ENCODE results near the gene AOX1. TPM values are rescaled to one million over a fixed set of nuclear protein-coding genes. Genes with fewer than 3 reads are reported as not detected.

The AOX1 gene
- total and polyA plus RNA-seq, 7 donors, result 1.6 to 65.5 (median 27.0) TPM

- TF ChIP-seq CTCF (IDR thresholded peaks at IDR 0.05), result no peak
- TF ChIP-seq POLR2AphosphoS5 (IDR thresholded peaks at IDR 0.05), result no peak
- no peak for TF ChIP-seq POLR2A (IDR thresholded peaks at IDR 0.05)
- no peak for TF ChIP-seq EP300 (IDR thresholded peaks at IDR 0.05)
- H3K27me3 ChIP-seq, result no peaks in the 10 kb centered on the region
- H3K27ac ChIP-seq, result no peak overlapping the region
- no peaks in the 10 kb centered on the region for H3K36me3 ChIP-seq
- no peaks in the 10 kb centered on the region for H3K9me3 ChIP-seq
- intact Hi-C loops (cut with DNase I), result no loop called here
- H3K4me3 ChIP-seq, result no peak overlapping the region
- H3K4me1 ChIP-seq, result no peaks in the 10 kb centered on the region
- no peak for DNase-seq
- WGBS, 2 donors, result 90 to 92% methylated on average over 3 of the region's 3 CpGs
These were observed 70.2 kb downstream of the AOX1 start for GRCh38 chr2:200655918-200656580.

GRCh38 chr2:200658278-200658864 is 72.6 kb downstream of the AOX1 start:
- Histone ChIP-seq H3K36me3 (no peaks in the 10 kb centered on the region), H3K27me3 (no peaks in the 10 kb centered on the region), H3K27ac (no peak overlapping the region), H3K4me1 (no peaks in the 10 kb centered on the region), H3K9me3 (no peaks in the 10 kb centered on the region), H3K4me3 (no peak overlapping the region)
- TF ChIP-seq EP300 (IDR thresholded peaks at IDR 0.05) (no peak), POLR2AphosphoS5 (IDR thresholded peaks at IDR 0.05) (no peak), CTCF (IDR thresholded peaks at IDR 0.05) (no peak), POLR2A (IDR thresholded peaks at IDR 0.05) (no peak)
- no peak for DNase-seq
- intact Hi-C loops (cut with DNase I), result no loop called here
- 86 to 90% methylated on average over 5 of the region's 5 CpGs for WGBS, 2 donors

DNA sequence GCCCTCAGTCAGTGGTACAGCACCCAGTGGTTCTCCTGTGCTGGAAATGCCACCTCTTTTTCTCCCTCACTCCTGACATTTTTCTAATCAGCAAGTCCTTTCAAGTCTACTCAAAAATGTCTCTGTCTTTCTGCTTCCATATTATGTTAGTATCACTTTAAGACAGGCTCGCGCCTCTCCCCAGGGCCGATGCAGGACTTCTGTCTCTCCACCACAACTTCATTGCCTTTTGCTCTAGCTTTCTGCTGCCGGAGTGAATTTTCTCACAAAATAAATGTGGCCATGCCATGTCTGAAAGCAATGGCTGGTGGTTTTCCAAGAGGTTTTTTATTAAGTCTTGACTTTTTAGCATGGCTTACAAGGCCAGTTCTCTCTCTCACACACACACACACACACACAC is 73.6 kb downstream of the AOX1 start:
- Histone ChIP-seq H3K9me3 (no peaks in the 10 kb centered on the region), H3K4me3 (no peak overlapping the region), H3K27me3 (no peaks in the 10 kb centered on the region), H3K27ac (no peak overlapping the region), H3K4me1 (no peaks in the 10 kb centered on the region), H3K36me3 (no peaks in the 10 kb centered on the region)
- TF ChIP-seq CTCF (IDR thresholded peaks at IDR 0.05) (no peak), POLR2AphosphoS5 (IDR thresholded peaks at IDR 0.05) (no peak), POLR2A (IDR thresholded peaks at IDR 0.05) (no peak), EP300 (IDR thresholded peaks at IDR 0.05) (no peak)
- intact Hi-C loops (cut with DNase I), result no loop called here
- no peak for DNase-seq
- 80 to 82% methylated on average over 4 of the region's 4 CpGs for WGBS, 2 donors

- Histone ChIP-seq H3K4me3 (no peak overlapping the region), H3K4me1 (no peaks in the 10 kb centered on the region), H3K27ac (no peak overlapping the region), H3K36me3 (no peaks in the 10 kb centered on the region), H3K27me3 (no peaks in the 10 kb centered on the region), H3K9me3 (no peaks in the 10 kb centered on the region)
- intact Hi-C loops (cut with DNase I), result no loop called here
- TF ChIP-seq CTCF (IDR thresholded peaks at IDR 0.05) (no peak), EP300 (IDR thresholded peaks at IDR 0.05) (no peak), POLR2AphosphoS5 (IDR thresholded peaks at IDR 0.05) (no peak), POLR2A (IDR thresholded peaks at IDR 0.05) (no peak)
- DNase-seq, result no peak
- WGBS, 2 donors, result 11 to 47% methylated on average over 1 of the region's 1 CpG
These were observed 75.7 kb downstream of the AOX1 start for GRCh38 chr2:200661477-200661876.

Data from sigmoid colon (tissue), 7 donors.